Femur (tissue), 1 donor: Measurements from ENCODE around the gene MKNK2.

ENCODE experiments used
- DNase-seq: peaks from one replicate; pipeline ENCODE4 v3.0.0-alpha.2; 2017

The MKNK2 gene

GRCh38 chr19:2026770-2027169 lies 24.3 kb downstream of the MKNK2 start:
- no peak for DNase-seq

- DNase-seq = no peak
These were observed 28.8 kb downstream of the MKNK2 start for GRCh38 chr19:2022289-2022688.

DNA sequence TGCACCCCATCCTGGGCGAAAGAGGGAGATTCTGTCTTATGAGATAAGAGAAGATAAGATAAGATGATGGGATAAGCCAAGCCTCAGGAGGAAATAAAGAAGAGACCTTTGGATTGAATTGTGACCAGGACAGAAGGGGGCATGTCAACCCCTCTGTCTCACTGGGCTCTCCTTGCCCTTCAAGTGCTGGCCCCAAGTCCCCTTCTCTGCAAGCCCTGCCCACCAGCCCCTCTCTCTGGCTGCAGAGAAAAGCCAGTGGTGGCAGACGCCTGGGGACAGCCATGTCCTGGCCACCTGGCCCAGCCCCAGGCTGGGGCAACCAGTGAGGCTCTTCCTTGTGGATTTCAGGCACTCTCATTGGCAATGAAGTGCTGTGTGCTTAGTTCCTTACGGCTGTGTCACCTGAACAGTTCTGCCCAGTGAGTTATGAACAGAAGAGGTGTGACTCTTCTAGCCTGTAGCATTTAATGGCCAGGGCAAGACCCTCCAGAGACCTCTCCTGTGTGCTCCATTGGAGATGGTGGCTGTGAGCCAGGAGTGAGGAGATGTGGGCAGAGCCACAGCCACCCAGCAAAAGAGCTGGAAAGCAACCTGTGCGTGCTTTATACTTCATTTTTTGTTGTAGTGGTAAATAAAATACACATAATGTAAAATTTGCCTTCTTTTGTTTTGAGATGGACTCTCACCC lies 29.4 kb downstream of the MKNK2 start:
- DNase-seq = no peak

- DNase-seq = no peak
These were observed 32.3 kb downstream of the MKNK2 start for GRCh38 chr19:2018752-2019151.

DNA sequence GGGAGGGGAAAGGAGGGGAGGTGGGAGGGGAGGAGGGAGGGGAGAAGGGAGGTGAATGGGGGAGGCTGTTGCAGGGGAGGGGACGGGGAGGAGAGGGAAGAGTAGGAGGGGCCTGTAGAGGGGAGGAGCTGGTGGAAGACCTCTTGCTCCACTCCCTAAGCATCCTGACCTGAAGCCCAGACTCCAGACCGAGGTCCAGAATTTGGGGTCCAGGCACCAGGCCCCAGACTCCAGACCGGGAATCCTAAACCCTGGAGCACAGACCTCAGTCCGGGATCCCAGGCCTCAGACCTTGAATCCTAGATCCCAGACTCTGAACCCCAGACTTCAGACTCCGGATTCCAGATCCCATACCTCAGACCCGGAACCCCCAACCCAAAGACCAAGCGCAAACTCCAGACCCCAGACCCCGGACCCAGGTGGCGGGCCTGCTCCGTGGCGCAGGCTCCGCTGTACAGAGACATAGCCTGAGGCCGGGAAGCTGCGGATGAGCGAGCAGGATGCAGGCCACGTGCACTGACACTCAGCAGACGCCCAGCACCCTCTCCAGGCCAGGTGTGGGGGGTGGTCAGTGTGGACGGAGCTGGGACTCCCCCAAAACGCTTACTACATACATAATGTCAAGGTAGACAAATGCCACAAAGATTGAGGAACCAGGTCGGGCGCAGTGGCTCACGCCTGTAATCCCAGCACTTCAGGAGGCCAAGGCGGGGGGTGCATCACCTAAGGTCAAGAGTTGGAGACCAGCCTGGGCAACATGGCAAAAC lies 34.8 kb downstream of the MKNK2 start:
- peak; percentile 85 for DNase-seq

DNA sequence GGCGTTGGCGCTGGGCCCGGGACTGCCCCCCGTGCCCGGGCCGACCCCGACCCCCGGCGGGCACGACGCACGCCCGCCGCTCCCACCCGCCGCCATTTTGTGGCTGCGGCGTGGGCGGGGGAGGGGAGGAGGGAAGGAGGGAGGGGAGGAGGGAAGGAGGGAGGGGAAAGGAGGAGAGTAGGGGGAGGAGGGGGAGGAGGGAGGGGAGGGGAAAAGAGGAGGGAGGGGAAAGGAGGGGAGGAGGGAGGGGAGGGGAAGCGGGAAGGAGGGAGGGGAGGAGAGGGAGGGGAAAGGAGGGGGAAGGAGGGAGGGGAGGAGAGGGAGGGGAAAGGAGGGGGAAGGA lies 35.5 kb downstream of the MKNK2 start, which contains the start of gene BTBD2:
Gene BTBD2, minus strand, starts transcription at position 107 of the 343 bp plus-strand sequence. Its CDS starts 11 bp downstream, at position 96.
- DNase-seq = peak; percentile 78

GRCh38 chr19:2014731-2015607 lies 36.1 kb downstream of the MKNK2 start:
- no peak for DNase-seq

- no peak for DNase-seq
These were observed 36.9 kb downstream of the MKNK2 start for GRCh38 chr19:2014131-2014571.

GRCh38 chr19:2013683-2013961 lies 37.4 kb downstream of the MKNK2 start:
- DNase-seq = no peak

DNA sequence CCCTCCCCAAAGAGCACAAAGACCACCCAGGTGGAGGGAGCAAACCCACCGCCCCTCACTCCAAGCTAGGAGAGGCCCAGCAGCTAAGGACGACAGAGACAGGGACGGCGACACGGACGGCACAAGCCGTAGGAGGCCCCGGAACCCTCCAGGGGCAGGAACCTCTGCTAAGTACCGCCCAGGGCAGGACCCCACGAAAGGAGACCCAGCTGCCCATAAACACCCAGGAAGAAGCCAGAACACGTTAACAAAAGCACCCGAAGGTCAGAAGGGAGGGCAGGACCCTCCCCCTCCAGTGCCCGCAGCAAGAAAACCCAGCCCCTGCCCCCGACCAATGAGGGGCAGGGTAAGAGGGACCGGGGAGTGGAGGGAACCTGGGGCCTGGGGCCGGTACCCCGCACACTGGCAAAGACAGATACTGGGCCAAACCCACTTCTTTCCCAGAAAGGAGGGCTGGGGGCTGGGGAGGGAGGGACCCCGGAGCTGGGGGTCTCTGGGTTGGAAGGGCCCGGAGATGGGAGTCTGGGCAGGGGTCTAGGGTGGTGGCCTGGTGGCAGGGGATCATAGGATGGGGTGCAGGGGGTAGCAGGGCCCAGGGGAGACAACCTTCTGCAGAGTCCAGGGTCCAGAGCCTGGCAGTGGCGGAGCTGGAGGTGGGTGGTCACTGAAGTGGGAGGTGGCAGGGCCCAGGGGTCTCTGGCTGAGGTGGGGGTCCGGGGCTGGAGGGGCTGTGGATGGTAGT lies 37.9 kb downstream of the MKNK2 start:
- DNase-seq = no peak

- DNase-seq = no peak
These were observed 39.9 kb downstream of the MKNK2 start for GRCh38 chr19:2011169-2011568.

- no peak for DNase-seq
These were observed 40.8 kb downstream of the MKNK2 start for GRCh38 chr19:2010135-2010668.

- no peak for DNase-seq
These were observed 47.2 kb downstream of the MKNK2 start for GRCh38 chr19:2003874-2004273.

DNA sequence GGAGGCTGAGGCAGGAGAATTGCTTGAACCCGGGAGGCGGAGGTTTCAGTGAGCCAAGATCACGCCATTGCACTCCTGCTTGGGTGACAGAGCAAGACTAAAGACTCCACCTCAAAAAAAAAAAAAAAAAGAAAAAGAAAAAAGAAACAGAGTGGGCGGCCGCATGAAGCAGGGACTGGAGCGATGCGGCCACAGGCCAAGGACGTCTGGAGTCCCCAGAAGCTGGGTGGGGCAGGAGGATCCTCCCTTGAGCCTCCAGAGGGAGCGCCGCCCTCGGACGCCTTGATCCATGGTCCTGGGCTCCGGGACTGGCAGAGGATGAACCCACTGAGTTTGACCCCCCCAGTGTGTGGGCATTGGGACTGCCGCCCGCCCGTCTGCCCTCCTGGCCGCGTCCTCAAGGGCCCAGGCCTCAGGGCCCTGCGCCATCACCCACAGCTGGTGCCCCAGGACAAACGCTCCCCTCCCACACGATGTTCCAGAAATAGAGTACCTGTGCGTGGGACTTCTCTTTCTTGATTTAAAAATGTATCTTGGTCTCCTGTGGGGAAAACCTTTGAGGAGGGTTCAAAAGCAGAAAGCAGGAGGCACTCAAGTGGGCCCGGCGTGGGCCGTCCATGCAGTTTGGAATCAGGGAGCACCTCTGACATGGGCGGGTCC lies 51.1 kb downstream of the MKNK2 start:
- DNase-seq = no peak

- no peak for DNase-seq
These were observed 52.0 kb downstream of the MKNK2 start for GRCh38 chr19:1998712-1999708.

DNA sequence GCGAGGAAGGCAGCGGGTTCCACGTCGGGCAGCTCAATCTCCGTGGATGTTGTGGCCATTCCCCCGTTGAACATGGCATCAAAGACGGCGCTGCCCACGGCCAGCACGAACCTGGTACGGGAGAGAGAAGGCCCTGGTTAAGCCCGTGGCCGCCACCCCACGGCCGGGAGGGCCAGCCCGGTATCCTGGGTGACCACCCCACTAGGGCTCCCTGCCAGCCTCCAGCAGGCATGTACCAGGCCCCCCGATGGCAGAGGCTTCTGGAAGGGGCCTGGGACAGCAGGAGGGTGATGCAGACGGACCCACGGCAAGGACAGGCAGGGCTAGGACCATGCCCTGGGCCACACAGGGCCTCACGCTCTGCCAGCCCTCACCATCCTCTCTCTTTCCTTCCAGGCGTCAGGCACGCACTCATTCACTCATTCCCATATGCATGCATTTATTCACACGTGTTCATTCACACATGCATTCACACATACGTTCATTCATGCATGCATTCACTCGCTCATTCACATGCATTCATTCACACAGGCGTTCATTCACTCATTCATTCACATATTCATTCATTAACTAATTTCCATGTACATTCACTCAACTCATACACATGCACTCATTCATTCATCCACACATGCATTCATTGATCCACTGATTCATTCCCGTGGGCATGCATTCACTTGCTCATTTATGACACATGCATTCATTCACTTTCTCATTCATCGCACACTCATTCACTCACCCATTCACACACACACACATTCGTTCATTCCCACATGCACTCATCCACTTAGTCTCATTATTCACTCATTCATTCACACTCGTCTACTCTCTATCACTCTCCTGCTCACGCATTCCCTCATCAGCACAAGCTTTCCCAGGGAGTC lies 53.5 kb downstream of the MKNK2 start:
- DNase-seq = no peak

GRCh38 chr19:1992759-1993260 lies 58.2 kb downstream of the MKNK2 start:
- no peak for DNase-seq

GRCh38 chr19:1991018-1991913 lies 59.8 kb downstream of the MKNK2 start:
- DNase-seq = peak; percentile 17
